ENCODE measurements around the gene OTOGL. TPM values are rescaled to one million over a fixed set of nuclear protein-coding genes. Genes with fewer than 3 reads are reported as not detected.
"Not testable (repeated sequence)": the region's sequence is repeated elsewhere in the genome, so short reads cannot be mapped to it uniquely, and the experiment has no call there.

Gene OTOGL
- total and polyA plus RNA-seq, 4 donors: 0.20 to 0.62 (median 0.54) TPM; not detected in 1

DNA sequence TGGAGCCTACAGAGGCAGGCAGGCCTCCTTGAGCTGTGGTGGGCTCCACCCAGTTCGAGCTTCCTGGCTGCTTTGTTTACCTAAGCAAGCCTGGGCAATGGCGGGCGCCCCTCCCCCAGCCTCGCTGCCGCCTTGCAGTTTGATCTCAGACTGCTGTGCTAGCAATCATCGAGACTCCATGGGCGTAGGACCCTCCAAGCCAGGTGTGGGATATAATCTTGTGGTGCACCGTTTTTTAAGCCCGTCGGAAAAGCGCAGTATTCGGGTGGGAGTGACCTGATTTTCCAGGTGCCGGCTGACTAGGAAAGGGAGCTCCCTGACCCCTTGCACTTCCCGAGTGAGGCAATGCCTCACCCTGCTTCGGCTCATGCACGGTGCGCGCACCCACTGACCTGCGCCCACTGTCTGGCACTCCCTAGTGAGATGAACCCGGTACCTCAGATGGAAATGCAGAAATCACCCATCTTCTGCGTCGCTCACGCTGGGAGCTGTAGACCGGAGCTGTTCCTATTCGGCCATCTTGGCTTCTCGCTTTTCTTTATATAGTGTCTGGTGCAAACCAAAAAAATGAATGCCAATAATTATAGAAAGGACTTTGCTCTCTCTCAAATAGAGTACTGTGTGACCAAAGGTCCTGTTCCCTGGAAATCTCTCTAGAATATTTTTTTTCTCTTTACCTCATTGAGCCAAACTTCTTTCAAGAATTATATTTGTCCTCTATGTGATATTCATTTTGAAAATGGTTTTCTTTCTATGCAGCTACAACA, 50.4 kb downstream of the OTOGL start:
- ATAC-seq (ENCODE audit: low FRiP score): not testable (repeated sequence)
- 91 to 96% methylated on average over 15 to 19 of the region's 26 CpGs for WGBS, 2 donors

DNA sequence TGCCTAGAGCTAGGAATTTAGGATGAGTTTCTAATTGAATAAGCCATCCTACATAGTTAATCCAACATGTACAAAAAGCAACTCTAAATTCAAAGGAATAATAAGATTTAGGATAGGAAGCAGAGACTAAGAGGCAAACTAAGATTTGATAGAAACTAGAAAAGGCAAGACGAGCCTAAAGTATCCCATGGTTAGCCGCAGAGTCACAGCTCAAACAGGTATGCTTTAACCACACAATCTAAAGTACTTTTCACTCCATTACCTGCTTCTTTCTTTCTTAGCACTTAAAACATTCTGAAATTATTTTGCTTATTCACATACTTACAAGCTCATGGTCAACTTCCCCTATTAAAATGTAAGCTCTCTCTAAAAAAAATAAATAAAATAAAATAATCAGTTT, 51.8 kb downstream of the OTOGL start:
- Histone ChIP-seq H3K27ac (ENCODE audit: low read depth in 1 of 2, low read length in 2 of 2) (no peak overlapping the region), H3K27me3 (ENCODE audit: control insufficient read depth in 1 of 2, insufficient read depth in 2 of 2, low read length in 1 of 2) (no peaks in the 10 kb centered on the region), H3K4me1 (ENCODE audit: control insufficient read depth in 1 of 2, insufficient read depth in 2 of 2, low read length in 2 of 2) (no peaks in the 10 kb centered on the region), H3K4me3 (ENCODE audit: low read length in 2 of 2) (no peak overlapping the region), H3K9me3 (ENCODE audit: control insufficient read depth, low read length) (no peaks in the 10 kb centered on the region), H3K36me3 (ENCODE audit: control insufficient read depth in 1 of 2, insufficient read depth in 2 of 2, low read length in 1 of 2) (no peaks in the 10 kb centered on the region)
- intact Hi-C loops (cut with DNase I): no loop called here
- ATAC-seq (ENCODE audit: low FRiP score) (no peak), DNase-seq (no peak)
- 94 to 96% methylated on average over 2 of the region's 2 CpGs for WGBS, 2 donors

More for the DNA sequence above, 50.4 kb downstream of the OTOGL start:
- H3K9me3 ChIP-seq (ENCODE audit: control insufficient read depth, low read length); H3K4me1 ChIP-seq (ENCODE audit: control insufficient read depth in 1 of 2, insufficient read depth in 2 of 2, low read length in 2 of 2); DNase-seq; intact Hi-C loops (cut with DNase I); H3K27ac ChIP-seq (ENCODE audit: low read depth in 1 of 2, low read length in 2 of 2); H3K36me3 ChIP-seq (ENCODE audit: control insufficient read depth in 1 of 2, insufficient read depth in 2 of 2, low read length in 1 of 2); H3K4me3 ChIP-seq (ENCODE audit: low read length in 2 of 2); H3K27me3 ChIP-seq (ENCODE audit: control insufficient read depth in 1 of 2, insufficient read depth in 2 of 2, low read length in 1 of 2): not testable (repeated sequence)

DNA sequence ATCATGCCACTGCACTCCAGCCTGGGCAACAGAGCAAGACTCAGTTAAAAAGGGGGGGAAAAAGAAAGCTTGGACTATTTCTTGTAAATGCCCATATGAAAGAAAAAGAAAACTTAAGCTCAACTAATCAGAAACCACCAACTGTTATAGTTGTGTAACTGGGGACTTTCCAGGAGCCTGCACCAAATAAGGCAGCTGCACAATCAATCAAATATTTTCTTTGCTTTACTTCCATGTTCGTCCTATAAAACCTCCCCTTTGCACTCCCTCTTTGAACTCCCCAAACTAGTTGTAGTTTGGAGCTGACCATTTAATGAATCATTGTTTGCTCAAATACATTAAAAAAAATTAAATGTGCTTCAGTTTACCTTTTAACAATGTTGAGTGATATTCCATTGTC, 54.9 kb downstream of the OTOGL start:
- no peaks in the 10 kb centered on the region for H3K36me3 ChIP-seq (ENCODE audit: control insufficient read depth in 1 of 2, insufficient read depth in 2 of 2, low read length in 1 of 2)
- no peaks in the 10 kb centered on the region for H3K27me3 ChIP-seq (ENCODE audit: control insufficient read depth in 1 of 2, insufficient read depth in 2 of 2, low read length in 1 of 2)
- H3K9me3 ChIP-seq (ENCODE audit: control insufficient read depth, low read length): no peaks in the 10 kb centered on the region
- DNase-seq: no peak
- H3K4me1 ChIP-seq (ENCODE audit: control insufficient read depth in 1 of 2, insufficient read depth in 2 of 2, low read length in 2 of 2): no peaks in the 10 kb centered on the region
- intact Hi-C loops (cut with DNase I): no loop called here
- WGBS, 2 donors: 32 to 33% methylated on average over 1 of the region's 1 CpG
- H3K27ac ChIP-seq (ENCODE audit: low read depth in 1 of 2, low read length in 2 of 2): no peak overlapping the region
- no peak overlapping the region for H3K4me3 ChIP-seq (ENCODE audit: low read length in 2 of 2)
- ATAC-seq (ENCODE audit: low FRiP score): no peak

DNA sequence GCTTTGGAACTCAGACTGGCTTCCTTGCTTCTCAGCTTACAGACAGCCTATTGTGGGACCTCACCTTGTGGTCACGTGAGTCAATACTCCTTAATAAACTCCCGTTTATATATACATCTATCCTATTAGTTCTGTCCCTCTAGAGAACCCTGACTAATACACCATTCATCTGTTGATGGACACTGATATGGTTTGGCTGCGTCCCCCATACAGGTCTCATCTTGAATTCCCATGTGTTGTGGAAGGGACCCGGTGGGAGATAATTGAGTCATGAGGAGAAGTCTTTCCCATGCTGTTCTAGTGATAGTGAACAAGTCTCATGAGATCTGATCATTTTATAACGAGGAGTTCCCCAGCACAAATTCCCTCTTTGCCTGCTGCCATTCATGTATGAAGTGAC, 57.0 kb downstream of the OTOGL start:
- H3K9me3 ChIP-seq (ENCODE audit: control insufficient read depth, low read length): no peaks in the 10 kb centered on the region
- no peaks in the 10 kb centered on the region for H3K4me1 ChIP-seq (ENCODE audit: control insufficient read depth in 1 of 2, insufficient read depth in 2 of 2, low read length in 2 of 2)
- WGBS, 2 donors: 90 to 92% methylated on average over 5 of the region's 5 CpGs
- no peak for DNase-seq
- no peaks in the 10 kb centered on the region for H3K36me3 ChIP-seq (ENCODE audit: control insufficient read depth in 1 of 2, insufficient read depth in 2 of 2, low read length in 1 of 2)
- no peak overlapping the region for H3K4me3 ChIP-seq (ENCODE audit: low read length in 2 of 2)
- H3K27me3 ChIP-seq (ENCODE audit: control insufficient read depth in 1 of 2, insufficient read depth in 2 of 2, low read length in 1 of 2): no peaks in the 10 kb centered on the region
- H3K27ac ChIP-seq (ENCODE audit: low read depth in 1 of 2, low read length in 2 of 2): no peak overlapping the region
- intact Hi-C loops (cut with DNase I): no loop called here
- no peak for ATAC-seq (ENCODE audit: low FRiP score)

DNA sequence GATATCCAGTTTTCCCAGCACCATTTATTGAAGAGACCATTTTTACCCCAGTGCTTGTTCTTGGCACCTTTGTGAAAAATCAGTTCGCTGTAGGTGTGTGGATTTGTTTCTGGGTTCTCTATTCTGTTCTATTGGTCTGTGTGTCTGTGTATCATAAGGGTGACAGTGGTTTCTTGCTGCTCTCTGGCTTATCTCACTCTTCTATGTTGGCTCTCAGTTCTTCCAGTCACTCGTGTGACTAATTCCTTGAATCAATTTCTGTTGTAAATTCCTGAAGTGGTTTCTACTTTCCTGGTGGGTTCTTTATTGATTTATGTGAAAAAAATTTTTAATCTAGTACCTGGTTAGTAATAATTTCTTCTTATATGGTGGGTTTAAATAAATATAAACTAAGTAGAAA, 58.3 kb downstream of the OTOGL start:
- Histone ChIP-seq H3K9me3 (ENCODE audit: control insufficient read depth, low read length) (no peaks in the 10 kb centered on the region), H3K4me1 (ENCODE audit: control insufficient read depth in 1 of 2, insufficient read depth in 2 of 2, low read length in 2 of 2) (no peaks in the 10 kb centered on the region), H3K36me3 (ENCODE audit: control insufficient read depth in 1 of 2, insufficient read depth in 2 of 2, low read length in 1 of 2) (no peaks in the 10 kb centered on the region), H3K27ac (ENCODE audit: low read depth in 1 of 2, low read length in 2 of 2) (no peak overlapping the region), H3K27me3 (ENCODE audit: control insufficient read depth in 1 of 2, insufficient read depth in 2 of 2, low read length in 1 of 2) (no peaks in the 10 kb centered on the region), H3K4me3 (ENCODE audit: low read length in 2 of 2) (no peak overlapping the region)
- WGBS, 2 donors: 47 to 55% methylated on average over 2 of the region's 2 CpGs
- intact Hi-C loops (cut with DNase I): no loop called here
- ATAC-seq (ENCODE audit: low FRiP score) (no peak), DNase-seq (no peak)

DNA sequence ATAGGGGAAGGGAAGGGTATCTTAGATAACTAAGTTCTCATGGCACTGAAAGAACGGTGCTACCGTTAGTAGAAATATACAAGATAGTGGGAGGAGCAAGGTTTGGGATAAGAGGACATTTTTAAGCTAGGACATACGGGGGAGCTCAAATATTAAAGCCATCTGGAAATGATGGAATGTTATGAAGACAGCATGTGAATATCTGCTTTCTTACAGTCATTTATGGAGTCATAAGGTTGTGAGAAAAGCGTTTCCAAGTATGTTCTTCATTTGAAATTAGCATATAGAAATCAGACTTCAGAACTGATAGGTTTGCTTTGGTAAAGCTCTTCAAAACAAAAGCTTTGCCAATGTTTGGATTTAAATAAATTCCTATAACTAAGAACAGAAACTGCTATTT, 62.3 kb downstream of the OTOGL start:
- H3K36me3 ChIP-seq (ENCODE audit: control insufficient read depth in 1 of 2, insufficient read depth in 2 of 2, low read length in 1 of 2): no peaks in the 10 kb centered on the region
- ATAC-seq (ENCODE audit: low FRiP score) (no peak), DNase-seq (no peak)
- no peaks in the 10 kb centered on the region for H3K4me1 ChIP-seq (ENCODE audit: control insufficient read depth in 1 of 2, insufficient read depth in 2 of 2, low read length in 2 of 2)
- H3K4me3 ChIP-seq (ENCODE audit: low read length in 2 of 2): no peak overlapping the region
- no peaks in the 10 kb centered on the region for H3K9me3 ChIP-seq (ENCODE audit: control insufficient read depth, low read length)
- WGBS, 2 donors: 61 to 62% methylated on average over 4 of the region's 4 CpGs
- H3K27me3 ChIP-seq (ENCODE audit: control insufficient read depth in 1 of 2, insufficient read depth in 2 of 2, low read length in 1 of 2): no peaks in the 10 kb centered on the region
- intact Hi-C loops (cut with DNase I): loop anchor here in 1 of 2 donors (10.0 kb wide), 1 partner anchor 207 kb away; no protein-coding TSS in a partner anchor
- H3K27ac ChIP-seq (ENCODE audit: low read depth in 1 of 2, low read length in 2 of 2): no peak overlapping the region

DNA sequence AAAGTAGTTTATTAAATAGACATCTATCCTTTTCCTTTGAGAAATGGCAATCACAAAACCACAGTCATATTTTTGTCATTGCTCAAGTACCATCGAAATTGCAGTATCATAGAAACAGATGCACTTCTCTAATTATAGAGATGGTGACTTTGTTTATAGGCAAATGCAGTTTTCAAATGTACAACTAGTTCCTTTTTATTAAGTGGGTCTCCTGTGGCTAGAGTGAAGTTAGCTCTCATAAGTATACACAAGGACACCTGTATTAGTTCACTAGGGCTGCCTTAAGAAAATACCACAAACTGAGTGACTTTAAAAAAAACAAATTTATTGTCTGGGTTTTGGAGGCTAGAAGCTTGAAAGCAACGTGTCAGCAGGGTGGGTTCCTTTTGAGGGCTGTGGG, 62.8 kb downstream of the OTOGL start:
- 88 to 89% methylated on average over 2 of the region's 2 CpGs for WGBS, 2 donors
- Histone ChIP-seq H3K27me3 (ENCODE audit: control insufficient read depth in 1 of 2, insufficient read depth in 2 of 2, low read length in 1 of 2) (no peaks in the 10 kb centered on the region), H3K4me3 (ENCODE audit: low read length in 2 of 2) (no peak overlapping the region), H3K9me3 (ENCODE audit: control insufficient read depth, low read length) (no peaks in the 10 kb centered on the region), H3K4me1 (ENCODE audit: control insufficient read depth in 1 of 2, insufficient read depth in 2 of 2, low read length in 2 of 2) (no peaks in the 10 kb centered on the region), H3K36me3 (ENCODE audit: control insufficient read depth in 1 of 2, insufficient read depth in 2 of 2, low read length in 1 of 2) (no peaks in the 10 kb centered on the region), H3K27ac (ENCODE audit: low read depth in 1 of 2, low read length in 2 of 2) (no peak overlapping the region)
- intact Hi-C loops (cut with DNase I): loop anchor here in 1 of 2 donors (10.0 kb wide), 1 partner anchor 207 kb away; no protein-coding TSS in a partner anchor
- ATAC-seq (ENCODE audit: low FRiP score): no peak
- no peak for DNase-seq

DNA sequence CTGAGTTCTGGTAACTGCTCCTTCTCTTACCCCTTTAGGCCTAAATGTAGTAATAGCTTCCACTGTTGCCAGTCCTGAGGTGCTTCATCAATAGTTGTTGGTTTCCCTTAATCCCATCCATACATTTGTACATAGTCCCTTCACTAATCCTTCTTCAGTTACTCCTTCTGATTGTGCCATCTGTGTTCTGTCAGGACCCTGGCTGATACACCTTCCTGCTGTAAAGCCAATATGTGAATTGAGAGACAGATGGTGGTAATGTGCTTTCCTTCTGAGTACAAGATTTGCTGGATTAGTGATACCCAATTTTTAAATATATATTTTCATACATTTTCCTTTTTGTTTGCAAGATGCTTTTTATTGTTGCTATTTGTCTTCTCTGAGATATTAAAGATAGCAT, 66.4 kb downstream of the OTOGL start:
- Histone ChIP-seq H3K27me3 (ENCODE audit: control insufficient read depth in 1 of 2, insufficient read depth in 2 of 2, low read length in 1 of 2) (no peaks in the 10 kb centered on the region), H3K4me1 (ENCODE audit: control insufficient read depth in 1 of 2, insufficient read depth in 2 of 2, low read length in 2 of 2) (no peaks in the 10 kb centered on the region), H3K27ac (ENCODE audit: low read depth in 1 of 2, low read length in 2 of 2) (no peak overlapping the region), H3K36me3 (ENCODE audit: control insufficient read depth in 1 of 2, insufficient read depth in 2 of 2, low read length in 1 of 2) (no peaks in the 10 kb centered on the region), H3K9me3 (ENCODE audit: control insufficient read depth, low read length) (no peaks in the 10 kb centered on the region), H3K4me3 (ENCODE audit: low read length in 2 of 2) (no peak overlapping the region)
- no peak for DNase-seq
- intact Hi-C loops (cut with DNase I): loop anchor here in 1 of 2 donors (10.0 kb wide), 1 partner anchor 211 kb away; no protein-coding TSS in a partner anchor
- no peak for ATAC-seq (ENCODE audit: low FRiP score)

DNA sequence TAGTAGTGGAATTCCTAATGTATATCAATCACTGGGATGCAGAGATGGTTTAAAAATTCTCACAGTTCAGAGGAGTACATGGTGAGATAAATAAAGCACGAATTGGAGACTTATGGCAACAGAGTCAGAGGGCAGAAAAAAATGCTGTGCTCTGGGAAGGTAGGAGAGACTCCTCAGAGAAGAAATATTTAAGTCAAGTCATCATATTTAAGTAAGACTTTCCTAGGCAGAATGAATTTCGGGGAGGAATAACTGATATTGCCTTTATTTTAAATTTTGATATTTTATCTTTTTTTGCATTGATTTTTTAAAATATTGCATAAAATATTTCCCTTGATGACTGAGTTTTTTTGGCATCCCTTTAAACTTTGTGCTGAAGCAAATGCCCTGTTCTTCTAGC, 67.4 kb downstream of the OTOGL start:
- H3K36me3 ChIP-seq (ENCODE audit: control insufficient read depth in 1 of 2, insufficient read depth in 2 of 2, low read length in 1 of 2): no peaks in the 10 kb centered on the region
- no peaks in the 10 kb centered on the region for H3K9me3 ChIP-seq (ENCODE audit: control insufficient read depth, low read length)
- H3K27ac ChIP-seq (ENCODE audit: low read depth in 1 of 2, low read length in 2 of 2): no peak overlapping the region
- no peaks in the 10 kb centered on the region for H3K27me3 ChIP-seq (ENCODE audit: control insufficient read depth in 1 of 2, insufficient read depth in 2 of 2, low read length in 1 of 2)
- intact Hi-C loops (cut with DNase I): loop anchor here in 1 of 2 donors (10.0 kb wide), 1 partner anchor 212 kb away; no protein-coding TSS in a partner anchor
- no peaks in the 10 kb centered on the region for H3K4me1 ChIP-seq (ENCODE audit: control insufficient read depth in 1 of 2, insufficient read depth in 2 of 2, low read length in 2 of 2)
- no peak overlapping the region for H3K4me3 ChIP-seq (ENCODE audit: low read length in 2 of 2)
- no peak for DNase-seq
- WGBS, 2 donors: 58 to 73% methylated on average over 2 of the region's 2 CpGs
- no peak for ATAC-seq (ENCODE audit: low FRiP score)

Data from aorta (tissue), 5 donors.